SU-DHL-6 (cell line): ENCODE measurements around the gene HS6ST3.

ENCODE experiments used
- H2AFZ ChIP-seq: fragments of 200-600 bp; sonication (generic); 2 replicates; pipeline ENCODE4 v1.6.1; 2014; ENCODE audit warnings: low read depth, mild to moderate bottlenecking, moderate library complexity, mixed read lengths, antibody characterized with exemption, low read length; ENCODE audit not compliant: severe bottlenecking
- H3F3A ChIP-seq: fragments of 200-600 bp; shearing (Covaris generic); 2 replicates; pipeline ENCODE4 v1.6.0; 2016; ENCODE audit warnings: antibody characterized with exemption, mild to moderate bottlenecking; ENCODE audit not compliant: insufficient read depth
- H3K27ac ChIP-seq: fragments of 200-600 bp; sonication (generic); 2 replicates; pipeline ENCODE4 v1.5.1; 2016; ENCODE audit warnings: low read depth, mild to moderate bottlenecking, low read length, moderate library complexity, mixed read lengths
- H3K27me3 ChIP-seq: fragments of 200-600 bp; sonication (generic), shearing (Covaris generic); 2 replicates; pipeline ENCODE4 v1.6.0; 2014; ENCODE audit warnings: mild to moderate bottlenecking, low read length
- H3K36me3 ChIP-seq: fragments of 200-600 bp; sonication (generic); 2 replicates; pipeline ENCODE4 v1.6.1; 2014; ENCODE audit warnings: mild to moderate bottlenecking, low read length, mixed read lengths
- H3K4me2 ChIP-seq: fragments of 300-600, 200-600 bp; shearing (Covaris generic), sonication (generic); 2 replicates; pipeline ENCODE4 v1.6.0; 2014; ENCODE audit warnings: low read length, low read depth, mild to moderate bottlenecking; ENCODE audit not compliant: poor library complexity, severe bottlenecking
- H3K4me3 ChIP-seq: fragments of 200-600 bp; sonication (generic); 2 replicates; pipeline ENCODE4 v1.5.1; 2014; ENCODE audit warnings: antibody characterized with exemption, low read length, mild to moderate bottlenecking, mixed read lengths; ENCODE audit not compliant: insufficient read depth, poor library complexity, severe bottlenecking
- H3K79me2 ChIP-seq: fragments of 200-600 bp; sonication (generic); 2 replicates; pipeline ENCODE4 v1.6.1; 2014; ENCODE audit warnings: mild to moderate bottlenecking, low read length, moderate library complexity; ENCODE audit not compliant: insufficient read depth
- H3K9ac ChIP-seq: fragments of 200-600 bp; sonication (generic); 2 replicates; pipeline ENCODE4 v1.7.0; 2014; ENCODE audit warnings: mild to moderate bottlenecking, low read length
- H3K9me2 ChIP-seq: fragments of 200-600 bp; sonication (generic); replicated peaks from 2 replicates; pipeline ENCODE4 v1.6.1; 2014; ENCODE audit warnings: low read length; ENCODE audit not compliant: insufficient read depth
- H3K9me3 ChIP-seq: fragments of 200-600 bp; sonication (generic); 2 replicates; pipeline ENCODE4 v1.6.1; 2014; ENCODE audit warnings: low read length, mixed read lengths; ENCODE audit not compliant: insufficient read depth
- H4K20me1 ChIP-seq: fragments of 200-600 bp; sonication (generic); 2 replicates; pipeline ENCODE4 v1.6.1; 2014; ENCODE audit warnings: low read depth, mild to moderate bottlenecking, antibody characterized with exemption, low read length, moderate library complexity, mixed read lengths
- CTCF ChIP-seq: fragments of 200-600 bp; sonication (generic); IDR thresholded peaks from one replicate; pipeline ENCODE4 v1.5.1; 2017; ENCODE audit warnings: antibody characterized with exemption, mild to moderate bottlenecking, low read length, moderate library complexity; ENCODE audit not compliant: insufficient read depth, poor library complexity, severe bottlenecking
- EZH2phosphoT487 ChIP-seq: fragments of 200-600 bp; sonication (generic), shearing (Covaris generic); conservative IDR thresholded peaks from 2 replicates; pipeline ENCODE4 v1.6.1; 2018; ENCODE audit warnings: mild to moderate bottlenecking, antibody characterized with exemption, low read length, moderate library complexity, mixed read lengths

HS6ST3 gene

GRCh38 chr13:96065849-96066248 is 24.1 kb upstream of the HS6ST3 start:
- TF ChIP-seq CTCF (no peak), EZH2phosphoT487 (no peak)
- Histone ChIP-seq H3K4me3 (no peak overlapping the region), H3F3A (no peaks in the 10 kb centered on the region), H3K36me3 (no peaks in the 10 kb centered on the region), H3K9me3 (no peaks in the 10 kb centered on the region), H3K4me2 (no peak overlapping the region), H3K79me2 (no peaks in the 10 kb centered on the region), H4K20me1 (no peaks in the 10 kb centered on the region), H3K27me3 (no peaks in the 10 kb centered on the region; the same call in 1 of the 2 replicates), H2AFZ (no peak overlapping the region), H3K27ac (no peak overlapping the region), H3K9ac (no peak overlapping the region), H3K9me2 (no peaks in the 10 kb centered on the region)

GRCh38 chr13:96068729-96069128 is 21.2 kb upstream of the HS6ST3 start:
- Histone ChIP-seq H3K4me3 (no peak overlapping the region), H3K9me3 (no peaks in the 10 kb centered on the region), H3K27ac (no peak overlapping the region), H3K4me2 (no peak overlapping the region), H3K9ac (no peak overlapping the region), H3K27me3 (no peaks in the 10 kb centered on the region; the same call in 1 of the 2 replicates), H3F3A (no peaks in the 10 kb centered on the region), H4K20me1 (no peaks in the 10 kb centered on the region), H2AFZ (no peak overlapping the region), H3K9me2 (no peaks in the 10 kb centered on the region), H3K79me2 (no peaks in the 10 kb centered on the region), H3K36me3 (no peaks in the 10 kb centered on the region)
- no peak for TF ChIP-seq CTCF
- TF ChIP-seq EZH2phosphoT487, result no peak

GRCh38 chr13:96071504-96071903 is 18.4 kb upstream of the HS6ST3 start:
- Histone ChIP-seq H2AFZ (no peak overlapping the region), H3K36me3 (no peaks in the 10 kb centered on the region), H3K27me3 (no peaks in the 10 kb centered on the region), H3K4me3 (no peak overlapping the region), H3F3A (no peaks in the 10 kb centered on the region), H3K9me3 (no peaks in the 10 kb centered on the region), H3K4me2 (no peak overlapping the region), H3K79me2 (no peaks in the 10 kb centered on the region), H3K27ac (no peak overlapping the region), H3K9me2 (no peaks in the 10 kb centered on the region), H4K20me1 (no peaks in the 10 kb centered on the region), H3K9ac (no peak overlapping the region)
- TF ChIP-seq EZH2phosphoT487, result no peak
- TF ChIP-seq CTCF, result no peak
